ENCODE results near the gene LAMC2. TPM values are rescaled to one million over a fixed set of nuclear protein-coding genes. Genes with fewer than 3 reads are reported as not detected.

The LAMC2 gene
- total RNA-seq, 1 donor from 2014 or later = not detected

- Mint-ChIP-seq H3K9me3 (no peaks in the 10 kb centered on the region), H3K4me3 (no peak overlapping the region), H3K27ac (no peak overlapping the region), H3K4me1 (no peaks in the 10 kb centered on the region), H3K36me3 (ENCODE audit: low read depth) (no peaks in the 10 kb centered on the region), H3K27me3 (peaks cover 3% of the 10 kb centered on the region)
- ChIA-PET CTCF (no interaction called here), POLR2A (no interaction called here)
- no peak for ATAC-seq (ENCODE audit: low read depth)
- no peak for TF ChIP-seq CTCF (IDR thresholded peaks at IDR 0.05)
- intact Hi-C loops (cut with micrococcal nuclease) = no loop called here
- DNase-seq = no peak
These were observed 90.5 kb downstream of the LAMC2 start for GRCh38 chr1:183276386-183277080.

DNA sequence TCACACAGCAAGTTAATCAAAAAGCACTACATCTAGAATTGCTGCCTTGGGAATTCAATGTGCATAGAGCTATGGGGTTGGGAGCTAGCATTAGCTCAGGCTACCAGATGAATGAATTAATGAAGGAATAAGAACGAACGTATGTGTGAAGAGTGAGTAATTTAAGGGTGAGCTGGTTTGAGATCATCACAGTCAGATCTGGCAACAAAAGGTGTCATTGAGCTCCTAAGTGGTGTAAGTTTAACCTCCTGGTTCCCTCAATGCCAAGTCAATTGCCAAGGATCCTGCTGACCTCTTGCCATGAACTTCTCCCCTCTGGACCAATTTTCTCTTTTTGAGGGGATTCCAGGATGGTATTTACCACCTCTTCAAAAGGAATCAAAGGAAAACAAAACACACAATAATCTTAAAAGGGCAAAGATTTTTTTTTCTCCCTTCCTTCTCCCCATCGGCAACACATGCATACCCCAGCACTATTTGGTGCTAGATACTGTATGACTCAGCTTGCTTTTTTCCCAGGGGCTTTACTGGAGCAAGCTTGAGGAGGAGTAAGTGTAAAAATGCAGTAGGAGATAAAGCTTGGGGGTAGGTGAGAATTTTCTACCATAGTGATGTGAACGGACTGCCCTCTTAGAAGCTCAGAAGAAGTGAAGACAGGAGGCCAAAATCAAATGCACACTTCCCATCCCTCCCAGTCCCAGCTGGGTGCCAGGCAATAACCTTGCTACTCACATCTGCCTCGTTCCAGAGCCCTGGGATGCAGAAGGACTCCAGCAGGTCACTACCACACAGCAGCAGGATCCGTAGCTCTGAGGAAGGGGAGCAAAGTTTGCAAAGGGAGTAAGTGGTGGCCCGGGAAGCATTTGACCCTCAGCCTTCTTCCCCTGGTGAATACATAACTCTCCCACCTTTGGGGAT lies 92.0 kb downstream of the LAMC2 start:
- Mint-ChIP-seq H3K4me3 (no peak overlapping the region), H3K27ac (no peak overlapping the region), H3K36me3 (ENCODE audit: low read depth) (no peaks in the 10 kb centered on the region), H3K4me1 (no peaks in the 10 kb centered on the region), H3K27me3 (peaks cover 4% of the 10 kb centered on the region), H3K9me3 (no peaks in the 10 kb centered on the region)
- intact Hi-C loops (cut with micrococcal nuclease) = no loop called here
- ChIA-PET CTCF (interaction anchor here (0.7 to 1.9 kb wide), 4 partner anchors 389 to 637 kb away, joined by 3 to 5 read pairs (median 4); no protein-coding TSS in a partner anchor), POLR2A (interaction anchor here (0.6 kb wide), 1 partner anchor 45 kb away, joined by 4 read pairs; no protein-coding TSS in a partner anchor)
- ATAC-seq (ENCODE audit: low read depth) = no peak
- no peak for TF ChIP-seq CTCF (IDR thresholded peaks at IDR 0.05)
- no peak for DNase-seq

GRCh38 chr1:183278739-183279591 lies 92.9 kb downstream of the LAMC2 start:
- Mint-ChIP-seq H3K4me1 (no peaks in the 10 kb centered on the region), H3K36me3 (ENCODE audit: low read depth) (no peaks in the 10 kb centered on the region), H3K4me3 (no peak overlapping the region), H3K27me3 (peaks cover 4% of the 10 kb centered on the region), H3K9me3 (no peaks in the 10 kb centered on the region), H3K27ac (no peak overlapping the region)
- ATAC-seq (ENCODE audit: low read depth) (no peak), DNase-seq (no peak)
- intact Hi-C loops (cut with micrococcal nuclease) = no loop called here
- no peak for TF ChIP-seq CTCF (IDR thresholded peaks at IDR 0.05)
- CTCF ChIA-PET = interaction anchor here (0.9 to 1.9 kb wide), 3 partner anchors 316 to 637 kb away, joined by 3 to 5 read pairs (median 4); no protein-coding TSS in a partner anchor
- POLR2A ChIA-PET = no interaction called here

DNA sequence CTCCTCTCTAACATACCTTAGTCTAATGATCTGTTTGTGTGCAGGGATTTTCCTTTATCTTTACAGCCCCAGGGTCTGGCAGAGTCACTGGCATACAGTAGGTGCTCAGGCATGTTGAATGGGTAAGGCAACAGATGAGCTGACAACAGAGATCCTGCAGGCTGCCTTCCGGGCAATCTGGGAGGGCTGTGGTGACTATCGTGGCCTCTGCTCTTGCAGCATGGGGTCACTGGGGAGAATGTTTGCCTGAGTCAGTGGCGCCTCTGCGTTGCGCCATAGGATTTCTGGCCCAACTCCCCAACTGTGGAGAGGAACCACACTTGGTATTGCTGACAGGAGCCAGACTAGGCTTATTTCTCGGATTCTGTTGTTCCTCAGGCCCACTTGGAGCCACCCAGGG lies 93.8 kb downstream of the LAMC2 start:
- ATAC-seq (ENCODE audit: low read depth) = no peak
- intact Hi-C loops (cut with micrococcal nuclease) = no loop called here
- H3K27ac Mint-ChIP-seq = no peak overlapping the region
- POLR2A ChIA-PET = no interaction called here
- no peaks in the 10 kb centered on the region for H3K4me1 Mint-ChIP-seq
- CTCF ChIA-PET = interaction anchor here (0.9 to 1.9 kb wide), 2 partner anchors 317 to 405 kb away, joined by 4 to 5 read pairs; no protein-coding TSS in a partner anchor
- TF ChIP-seq CTCF (IDR thresholded peaks at IDR 0.05) = no peak
- no peaks in the 10 kb centered on the region for H3K36me3 Mint-ChIP-seq (ENCODE audit: low read depth)
- DNase-seq = no peak
- peaks cover 11% of the 10 kb centered on the region for H3K27me3 Mint-ChIP-seq
- no peak overlapping the region for H3K4me3 Mint-ChIP-seq
- H3K9me3 Mint-ChIP-seq = no peaks in the 10 kb centered on the region

Data from activated B cell treated with CpG ODN at 0.5 μM for 24 hours (primary cell).